HG03432 (cell line): ENCODE results near the gene BRME1.

Source experiments
- ATAC-seq: cut with Tn5 transposase; IDR thresholded peaks from one replicate; pipeline ENCODE4 v1.9.1; 2021; ENCODE audit warnings: mild to moderate bottlenecking, moderate library complexity; ENCODE audit not compliant: unreplicated experiment

BRME1 gene

DNA sequence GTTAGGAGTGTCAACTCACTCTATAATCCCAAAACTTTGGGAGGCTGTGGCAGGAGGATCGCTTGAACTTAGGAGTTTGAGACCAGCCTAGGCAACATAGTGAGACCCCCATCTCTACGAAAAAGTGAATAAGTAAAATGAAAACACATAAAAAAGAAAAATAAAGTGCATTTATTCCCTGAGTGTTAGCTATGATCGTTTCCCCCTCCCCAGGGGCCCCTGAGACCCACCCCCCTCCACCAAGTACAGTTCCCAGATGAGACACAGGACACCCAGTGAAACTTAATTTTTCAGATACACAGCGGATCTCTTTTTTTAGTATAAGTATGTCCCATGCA, 57.6 kb downstream of the BRME1 start:
- no peak for ATAC-seq

DNA sequence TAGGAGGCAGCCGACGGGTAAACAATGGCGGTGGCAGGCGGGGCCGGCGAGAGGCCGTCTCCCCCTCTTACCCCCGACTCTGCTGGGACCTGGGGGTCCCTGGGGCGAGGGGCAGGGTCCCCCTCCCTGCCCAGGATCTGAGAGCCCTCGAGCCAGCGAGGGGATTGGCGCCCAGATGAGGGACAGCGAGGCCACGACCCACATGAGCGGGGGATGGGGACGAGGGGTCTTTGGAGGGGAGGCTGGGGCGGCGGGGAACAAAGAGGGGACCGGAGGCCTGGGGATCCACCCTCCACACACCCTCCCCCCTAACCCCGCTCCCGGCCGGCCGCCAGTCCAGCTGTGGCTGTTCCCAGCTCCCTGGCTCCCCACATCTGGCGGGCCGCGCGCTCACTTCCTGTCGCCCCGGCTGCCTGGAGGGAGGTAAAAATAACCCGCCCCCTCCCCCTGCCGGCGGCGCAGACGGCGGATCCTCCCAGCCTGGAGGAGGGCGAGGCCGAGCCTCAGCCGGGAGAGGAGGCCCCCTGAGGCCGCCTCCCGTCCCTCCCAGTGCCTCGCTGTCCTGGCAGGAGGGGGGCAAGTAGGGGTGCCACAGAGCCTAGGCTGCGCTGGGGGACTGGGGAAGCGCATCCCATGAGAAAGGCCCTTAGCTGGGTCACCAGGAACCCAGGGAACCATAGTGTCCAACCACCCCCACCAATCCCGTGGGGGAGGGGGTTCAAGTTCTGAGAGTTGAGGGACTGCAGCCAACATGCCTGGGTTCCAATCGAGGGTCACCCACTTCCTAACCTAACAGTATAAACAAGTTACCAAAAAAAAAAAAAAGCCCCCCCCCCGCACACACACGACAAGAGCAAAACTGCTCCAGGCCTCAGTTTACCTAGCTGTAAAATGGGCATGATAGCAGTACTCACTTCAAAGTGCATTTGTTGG, 58.2 kb downstream of the BRME1 start:
- peak; percentile 24 for ATAC-seq

DNA sequence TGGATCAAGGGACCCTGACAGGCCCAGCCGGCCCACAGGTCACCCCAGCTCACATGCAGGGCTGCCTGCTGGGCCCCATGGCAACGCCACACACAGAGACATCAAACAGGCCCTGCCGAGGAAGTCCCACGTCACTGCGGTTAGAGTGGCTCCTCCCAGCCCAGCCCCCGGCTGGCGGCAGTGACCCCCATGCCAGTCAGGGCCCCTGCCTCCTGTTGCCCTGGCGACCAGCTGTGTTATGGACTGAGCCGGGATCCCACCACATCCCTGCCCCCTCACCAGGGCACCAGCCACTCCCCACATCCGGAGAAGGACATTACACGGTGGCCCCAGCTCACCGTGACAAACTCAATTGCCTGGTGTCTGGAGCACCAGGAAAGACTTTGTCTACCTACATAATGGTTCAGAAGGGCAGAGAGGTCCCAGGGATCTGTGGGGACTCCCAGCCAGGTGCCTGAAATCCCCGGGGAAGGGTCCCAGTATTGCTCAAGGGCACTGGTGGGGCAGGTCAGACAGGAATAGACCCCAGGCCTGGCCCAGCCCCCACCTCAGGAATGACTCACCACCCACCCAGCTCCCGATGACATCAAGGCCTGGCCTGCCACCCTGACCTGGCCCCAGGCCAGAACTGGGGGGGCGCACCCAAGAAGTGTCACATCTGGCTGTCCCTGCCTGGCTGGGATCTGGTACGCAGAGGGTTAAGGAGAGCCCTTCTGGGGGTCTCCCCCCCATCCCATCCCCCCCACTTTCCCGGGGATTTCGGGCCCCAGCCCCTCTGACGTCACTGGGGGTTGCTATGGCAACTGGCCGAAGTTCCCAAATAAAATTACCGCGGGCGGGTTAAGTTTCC, 59.1 kb downstream of the BRME1 start:
- ATAC-seq: peak; percentile 58

DNA sequence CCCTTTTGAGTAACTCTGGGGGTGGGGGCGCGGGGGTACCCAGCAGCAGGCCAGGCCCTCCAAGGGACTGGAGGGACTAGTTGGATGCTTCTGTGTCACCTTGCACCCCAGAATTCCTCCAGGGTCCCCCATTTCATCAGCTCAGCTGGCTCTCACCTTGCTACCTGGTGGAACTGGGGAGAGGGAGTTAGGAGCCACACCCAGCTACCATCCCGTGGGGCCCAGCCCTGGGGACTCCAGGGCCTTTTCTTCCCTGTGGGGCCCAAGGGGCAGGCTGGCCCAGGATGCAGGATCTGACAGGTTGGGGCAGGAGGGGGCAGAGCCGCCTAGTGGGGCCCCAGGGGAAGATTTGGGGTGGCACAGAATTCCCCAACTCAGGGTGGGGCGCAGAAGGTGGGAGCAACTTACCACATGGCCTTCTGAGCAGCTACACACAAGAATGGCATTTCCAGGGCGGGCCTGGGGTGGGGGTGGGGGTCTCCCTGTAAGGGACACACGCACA, 61.7 kb downstream of the BRME1 start:
- no peak for ATAC-seq

DNA sequence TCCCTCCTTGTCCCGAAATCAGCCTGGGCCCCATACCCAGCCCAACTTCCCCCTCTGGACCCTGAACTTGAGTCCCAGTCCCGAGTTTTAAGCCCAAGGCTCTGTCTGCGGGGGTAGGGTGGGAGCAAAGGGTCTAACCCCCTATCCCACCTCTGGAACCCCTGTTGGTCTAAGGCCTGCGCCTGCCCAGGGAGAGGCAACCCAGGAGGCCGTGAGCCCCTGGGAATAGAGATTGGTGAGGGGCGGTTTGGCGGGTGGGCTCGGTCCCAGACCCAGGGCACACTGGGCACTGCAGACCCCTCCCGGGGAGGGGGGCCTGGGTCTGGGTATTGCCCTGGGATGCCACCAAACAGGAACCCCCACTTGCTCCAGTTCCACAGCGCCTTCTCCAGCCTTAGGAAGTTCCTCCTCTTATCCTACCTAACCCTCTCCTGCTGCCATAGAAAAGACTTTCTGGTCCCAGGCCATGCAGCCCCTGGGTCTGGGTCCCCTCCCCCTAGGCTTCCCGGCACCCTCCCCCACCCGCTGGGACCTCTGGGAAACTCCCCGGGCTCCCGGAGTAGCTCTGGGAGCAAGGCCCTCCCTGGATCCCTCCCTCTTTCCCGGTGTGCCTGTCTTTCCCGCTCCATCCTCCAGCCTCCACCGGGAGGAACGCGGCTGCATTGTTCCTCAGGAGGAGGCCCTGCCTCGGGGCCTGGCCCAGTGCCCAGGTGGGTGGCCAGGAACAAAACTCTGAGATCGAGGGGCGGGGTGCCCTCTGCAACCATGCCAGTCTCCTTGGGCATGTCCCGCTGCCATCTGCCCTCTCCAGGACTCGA, 62.6 kb downstream of the BRME1 start:
- no peak for ATAC-seq

DNA sequence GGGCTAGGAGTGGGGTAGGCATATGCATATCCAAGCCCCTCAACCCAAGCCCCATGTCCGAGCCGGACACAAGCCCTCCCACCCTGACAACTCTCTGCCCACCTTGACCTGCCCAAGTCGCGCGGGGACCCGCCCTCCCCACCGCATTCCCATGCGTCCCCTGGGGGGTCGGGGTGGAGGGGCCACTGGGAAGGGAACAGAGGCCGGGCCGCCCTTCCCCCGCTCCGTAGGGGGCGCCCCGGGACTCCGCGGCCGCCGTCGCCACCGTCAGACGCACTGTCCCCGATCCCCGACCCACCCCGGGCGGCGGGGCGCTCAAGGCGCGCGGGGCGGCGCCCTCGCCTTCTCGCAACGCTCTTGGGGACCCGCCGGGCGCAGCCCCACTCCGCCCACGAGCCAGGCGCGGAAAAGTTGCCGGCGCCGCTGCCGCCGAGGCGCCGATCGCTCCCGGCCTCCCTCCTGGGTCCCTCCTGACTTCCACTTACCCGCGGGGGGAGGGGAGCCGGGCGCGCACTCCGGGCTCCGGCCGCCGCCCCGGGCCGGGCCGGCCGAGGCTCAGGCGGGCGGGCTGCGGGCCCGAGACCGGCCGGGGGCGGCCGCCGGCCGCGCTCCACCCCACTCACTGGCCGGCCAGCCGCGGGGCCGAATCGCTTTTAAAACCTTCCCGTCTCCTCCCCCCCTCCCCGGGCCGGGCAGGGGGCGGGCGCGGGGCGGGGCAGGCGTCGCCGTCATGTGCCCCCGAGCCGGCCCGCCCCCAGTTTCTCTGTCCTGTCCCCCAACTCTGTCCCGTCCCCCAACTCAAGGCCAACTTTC, 63.4 kb downstream of the BRME1 start:
- no peak for ATAC-seq

DNA sequence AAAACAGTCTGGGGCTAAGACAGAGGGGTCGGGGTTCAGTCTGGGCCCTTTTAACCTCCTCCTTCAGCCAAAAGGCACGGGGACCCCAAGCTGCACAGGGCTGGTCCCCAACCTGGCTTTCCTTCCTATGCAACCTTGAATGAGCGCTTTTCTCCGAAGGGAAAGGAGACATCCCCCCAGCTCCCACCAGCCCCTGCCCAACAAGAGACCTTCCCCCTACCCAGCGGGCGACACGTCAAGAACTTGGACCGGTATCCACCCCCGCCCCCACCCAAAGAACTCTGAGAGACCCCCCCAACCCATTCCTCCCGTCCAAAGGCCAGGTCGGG, 64.0 kb downstream of the BRME1 start:
- no peak for ATAC-seq

DNA sequence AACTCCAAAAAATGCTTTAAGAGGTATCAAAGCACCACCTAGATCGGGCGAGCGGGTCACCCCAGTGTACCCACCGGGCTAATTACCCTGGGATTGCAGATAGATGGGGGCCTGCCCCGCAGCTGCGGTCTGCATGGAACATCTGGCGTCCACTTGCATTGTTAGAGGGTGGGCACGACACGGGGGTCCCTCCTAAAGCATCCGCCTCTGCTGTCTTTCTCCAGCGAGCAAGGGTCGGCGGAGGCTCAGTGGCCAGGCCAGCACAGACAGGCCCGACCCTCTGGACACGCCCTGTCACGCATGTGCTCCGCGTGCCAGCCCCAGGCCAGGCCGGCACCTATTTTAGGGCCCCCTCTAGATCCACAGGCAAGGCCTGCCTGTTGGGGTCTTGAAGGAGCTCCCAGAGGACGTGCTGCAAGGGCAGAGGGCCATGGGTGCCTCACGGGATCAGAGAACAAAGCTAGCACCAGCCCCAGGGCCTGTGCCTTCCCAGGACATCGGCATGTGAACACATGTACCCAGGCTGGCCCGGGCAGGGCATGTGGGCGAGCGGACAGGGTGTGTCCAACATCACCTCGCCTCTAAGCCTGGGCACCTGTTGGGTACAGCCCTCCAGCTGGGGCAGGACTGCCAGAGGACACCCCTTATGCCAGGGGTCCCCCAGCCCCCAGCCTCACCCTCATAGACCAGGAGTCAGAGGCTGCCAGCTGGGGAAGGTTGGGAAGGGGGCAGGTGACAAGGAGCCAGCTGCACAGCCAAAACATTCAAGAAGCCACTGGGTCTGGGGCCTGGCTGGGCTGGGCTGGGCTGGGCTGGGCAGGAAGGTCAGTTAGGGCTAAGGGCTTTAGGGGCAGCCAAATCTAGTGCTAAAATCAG, 64.6 kb downstream of the BRME1 start:
- no peak for ATAC-seq

DNA sequence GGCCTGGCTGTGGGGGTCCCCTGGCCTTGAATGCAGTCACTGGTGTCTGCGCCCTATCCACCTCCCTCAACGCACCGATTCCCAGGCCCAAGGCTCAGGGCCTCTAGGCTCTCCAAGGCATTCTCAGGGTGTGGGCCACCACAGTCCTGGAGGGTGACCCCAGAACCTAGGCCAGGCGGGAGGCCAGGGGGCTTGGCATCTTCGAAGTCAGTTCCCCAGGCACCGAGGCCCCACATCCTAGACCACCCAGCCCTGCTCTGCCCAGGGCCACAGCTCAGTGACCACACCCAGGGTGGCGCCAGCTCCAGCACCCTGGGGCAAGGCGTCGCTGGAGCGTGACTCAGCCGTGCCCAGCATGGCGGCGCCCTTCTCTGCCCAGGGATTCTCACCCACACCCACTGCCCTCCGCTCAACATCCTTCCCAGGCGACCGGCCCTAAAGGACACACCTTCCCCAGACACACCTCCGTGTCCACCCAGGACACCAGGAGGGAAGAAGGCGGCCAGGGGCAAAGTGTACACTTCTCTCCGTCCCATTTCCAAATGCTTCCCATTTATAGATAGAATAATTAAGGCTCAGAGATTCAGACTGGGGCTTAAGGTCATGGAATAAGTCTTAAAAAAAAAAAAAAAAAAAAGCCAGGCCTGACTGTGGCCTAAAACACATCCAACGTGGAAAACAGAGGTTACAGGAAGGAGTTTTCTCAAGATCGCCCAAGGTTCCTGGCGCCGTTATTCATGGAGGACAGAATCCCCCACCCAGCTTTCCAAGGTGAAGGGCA, 65.4 kb downstream of the BRME1 start:
- no peak for ATAC-seq

DNA sequence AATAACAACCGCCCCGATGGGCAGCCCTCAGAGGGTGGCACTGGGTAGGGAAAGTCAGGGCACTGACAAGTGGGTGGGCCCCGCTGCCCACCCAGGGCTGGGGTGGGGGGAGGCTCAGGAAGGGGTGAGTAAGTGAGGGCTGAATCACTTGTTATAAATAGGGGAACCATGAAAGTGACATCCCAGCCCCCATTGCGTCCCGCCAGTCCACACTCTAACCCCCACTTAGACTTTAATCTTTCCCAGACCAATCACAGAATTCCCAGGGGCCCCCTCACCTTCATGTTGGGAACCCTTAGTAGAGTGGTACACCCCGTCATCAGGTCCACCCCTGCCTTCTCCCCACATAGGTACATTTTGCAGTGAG, 66.0 kb downstream of the BRME1 start:
- ATAC-seq: no peak

DNA sequence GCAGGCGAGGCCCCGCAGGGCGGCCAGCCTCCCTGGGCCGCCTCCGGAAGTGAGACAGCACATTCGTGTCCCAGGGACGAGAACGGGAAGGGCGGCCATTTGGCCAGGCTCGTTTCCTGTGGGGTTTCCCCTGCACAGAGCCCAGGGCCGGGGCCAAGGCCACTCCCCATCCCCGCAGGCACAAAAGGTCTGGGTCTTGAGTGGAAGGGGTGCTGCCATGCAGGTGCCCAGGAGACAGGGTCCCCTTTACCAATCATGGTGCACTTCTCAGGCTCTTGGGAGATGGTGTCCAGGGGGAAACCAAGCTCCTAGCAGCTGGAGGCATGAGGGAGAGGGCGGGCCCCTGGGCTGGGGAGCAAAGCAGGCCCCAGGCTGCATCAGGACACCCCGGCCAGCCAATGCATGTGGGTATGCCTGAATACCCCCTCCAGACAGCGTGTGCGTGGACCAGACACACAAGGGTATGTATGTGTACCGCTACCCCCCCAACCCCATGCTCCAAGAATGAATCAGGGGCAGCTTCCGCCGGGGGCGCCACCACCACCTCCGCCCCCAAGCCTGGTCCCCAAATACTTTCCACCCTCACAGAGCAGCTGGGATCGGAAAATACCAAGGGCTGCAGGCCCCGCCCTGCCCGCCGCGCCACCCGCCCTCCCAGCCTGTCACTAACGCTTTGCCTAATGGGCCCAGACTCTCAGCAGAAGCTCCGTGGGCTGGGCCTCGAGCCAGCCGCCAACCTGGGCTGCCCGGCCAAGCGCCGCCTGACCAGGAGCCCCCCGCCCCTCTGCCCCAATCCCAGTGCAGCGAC, 66.6 kb downstream of the BRME1 start:
- ATAC-seq: peak; percentile 40

DNA sequence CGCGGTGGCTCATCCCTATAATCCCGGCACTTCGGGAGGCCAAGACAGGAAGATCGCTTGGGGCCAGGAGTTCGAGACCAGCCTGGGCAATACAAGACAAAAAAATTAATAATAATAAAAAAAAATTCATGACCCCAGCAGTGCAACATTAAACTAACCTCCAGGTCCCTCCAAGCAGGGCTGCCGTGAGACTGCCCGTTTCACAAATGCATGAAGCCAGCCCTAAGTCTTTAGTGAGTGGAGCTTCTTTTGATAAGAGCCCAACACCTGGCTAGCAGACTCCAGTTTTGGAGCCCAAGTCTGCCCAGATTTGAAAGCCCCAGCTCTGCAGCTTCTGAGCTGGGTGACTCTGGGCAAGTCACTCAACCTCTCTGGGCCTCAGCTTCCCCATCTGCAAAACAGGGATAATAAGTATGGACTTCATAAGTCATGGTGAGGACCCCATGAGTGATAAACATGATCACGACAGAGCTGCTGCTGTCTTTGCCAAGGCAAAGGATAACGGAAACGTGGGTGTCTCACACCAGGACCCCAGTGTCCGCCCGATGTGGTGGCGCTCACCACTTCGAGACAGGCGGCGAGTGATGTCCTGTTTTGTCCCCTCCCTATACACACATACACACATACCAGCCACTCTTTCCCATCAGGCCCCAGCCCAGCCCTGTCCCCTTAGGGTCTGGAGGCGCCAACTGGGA, 67.3 kb downstream of the BRME1 start:
- ATAC-seq: no peak

DNA sequence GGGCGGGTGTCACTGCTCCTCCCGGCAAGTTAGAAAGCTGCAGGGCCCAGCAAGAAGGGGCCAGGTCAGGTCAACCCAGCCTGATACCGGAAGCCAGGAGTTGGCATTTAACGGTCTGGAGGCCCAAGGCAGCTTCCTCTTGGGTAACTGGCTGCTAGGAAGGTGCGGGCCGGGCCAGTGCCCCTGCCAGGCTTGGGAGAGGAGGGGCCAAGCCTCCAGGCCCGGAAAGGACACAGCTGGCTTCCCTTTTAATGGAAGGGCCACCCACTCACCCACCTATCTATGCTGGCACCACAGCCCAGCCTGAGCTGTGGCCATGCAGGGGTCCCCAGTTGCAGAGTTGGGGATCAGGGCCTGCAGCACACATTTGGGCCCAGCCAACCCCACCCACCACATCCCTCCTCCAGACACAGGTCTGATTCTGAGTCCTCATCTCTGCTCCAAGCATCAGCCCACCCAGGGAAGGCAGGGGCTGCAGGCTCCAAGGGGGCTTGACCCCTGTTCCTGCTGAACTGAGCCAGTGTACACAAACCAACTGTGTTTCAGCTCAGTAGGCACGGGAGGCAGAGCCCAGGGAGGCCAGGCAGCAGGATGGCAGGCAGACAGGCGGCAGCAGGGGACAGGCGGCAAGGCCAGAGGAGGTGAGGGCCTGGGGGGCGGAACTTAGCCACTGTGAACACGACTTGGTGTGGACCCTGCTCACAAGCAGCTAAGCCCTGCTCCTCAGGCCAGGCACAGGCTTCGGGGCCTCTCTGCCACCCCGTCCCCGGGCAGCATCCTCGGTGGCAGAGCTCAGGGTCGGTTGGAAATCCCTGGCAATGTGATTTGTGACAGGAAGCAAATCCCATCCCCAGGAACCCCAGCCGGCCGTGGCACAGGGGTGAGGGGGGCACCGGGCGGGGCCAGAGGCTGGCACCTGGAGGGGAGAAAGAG, 69.9 kb downstream of the BRME1 start:
- no peak for ATAC-seq

DNA sequence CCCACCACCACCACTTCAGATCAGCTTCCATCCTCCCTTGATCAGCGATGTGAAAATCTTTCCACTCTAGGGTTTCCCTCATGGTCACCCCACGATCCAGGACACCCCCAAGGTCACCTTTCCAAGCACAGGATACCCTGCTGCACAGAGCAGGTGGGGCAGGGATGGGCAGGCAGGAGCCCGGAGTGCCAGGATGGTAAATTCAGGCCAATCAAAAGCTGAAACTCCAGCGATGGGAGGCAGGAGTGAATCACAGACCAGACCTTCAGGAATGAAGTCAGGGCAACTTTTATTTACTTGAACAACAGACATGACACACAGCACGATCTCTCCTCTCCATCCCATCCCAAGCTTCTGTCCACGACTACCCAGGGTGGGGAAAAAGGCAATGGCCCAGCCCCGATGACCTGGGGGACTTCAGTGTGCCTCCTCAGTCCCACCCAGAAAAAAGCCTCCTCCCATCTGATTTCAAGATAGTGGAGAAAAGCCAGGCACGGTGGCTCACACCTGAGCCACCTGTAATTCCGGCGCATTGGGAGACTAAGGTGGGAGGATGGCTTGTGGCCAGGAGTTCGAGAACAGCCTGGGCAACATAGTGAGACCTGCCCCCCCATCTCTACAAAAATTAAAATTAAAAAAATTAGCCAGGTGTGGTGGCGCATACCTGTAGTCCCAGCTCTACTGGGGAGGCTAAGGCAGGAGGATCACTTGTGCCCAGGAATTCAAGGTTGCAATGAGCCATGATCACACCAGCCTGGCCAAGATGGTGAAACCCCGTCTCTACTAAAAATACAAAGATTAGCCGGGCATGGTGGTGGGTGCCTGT, 71.5 kb downstream of the BRME1 start:
- no peak for ATAC-seq
